Activated CD4-positive, alpha-beta T cell treated with anti-CD3 and anti-CD28 coated beads, Interleukin-2, Interleukin-4, amounts not matched to agents 100 ng/mL and 50 ng/mL, durations not matched to agents 16 hours and 8 hours (primary cell): ENCODE data around the gene MAPK10.
A peak's percentile ranks its signal among the peaks of the same experiment; 100 is the strongest.
"Not testable (repeated sequence)": the region's sequence is repeated elsewhere in the genome, so short reads cannot be mapped to it uniquely, and the experiment has no call there.

Source experiments
- DNase-seq: peaks from one replicate; pipeline ENCODE4 v3.0.0-alpha.2; 2020; ENCODE audit warnings: low spot score

Gene MAPK10

DNA sequence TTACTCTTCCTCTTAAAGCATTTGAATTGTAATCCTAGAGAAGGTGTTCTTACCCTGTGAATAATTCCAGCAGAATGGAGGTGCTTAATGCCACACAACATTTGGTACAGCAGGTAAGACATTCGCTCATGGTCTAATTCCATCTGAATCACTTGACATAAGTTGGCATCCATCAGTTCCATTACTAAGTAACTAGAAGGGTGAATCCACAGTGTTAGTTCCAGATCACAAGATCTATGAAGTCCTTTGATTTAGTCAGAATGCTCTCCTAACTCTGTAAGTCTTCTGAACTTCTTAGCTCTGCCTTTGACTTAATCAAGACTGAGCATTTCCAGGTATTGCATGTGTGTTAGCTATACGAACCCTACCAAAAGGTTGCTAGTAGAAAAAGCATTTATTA lies 258.0 kb downstream of the MAPK10 start:
- no peak for DNase-seq

DNA sequence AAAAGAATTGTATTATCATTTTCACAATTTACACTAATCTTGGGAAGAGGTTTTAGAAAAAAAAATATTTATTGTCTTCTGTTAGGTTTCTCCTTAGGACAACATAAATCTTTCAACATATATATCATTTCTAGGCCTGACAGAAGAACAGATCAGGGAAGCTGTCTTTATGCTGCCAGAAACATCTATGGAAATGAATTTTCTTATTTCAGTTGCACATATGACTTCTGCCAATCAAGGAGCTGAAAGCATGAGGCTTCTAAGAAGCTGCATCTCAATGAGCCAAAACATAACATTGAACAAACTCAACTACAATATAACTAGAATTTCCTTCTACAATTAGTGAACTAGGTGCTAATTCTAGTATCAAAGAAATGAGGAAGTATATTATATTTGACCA lies 258.4 kb downstream of the MAPK10 start:
- no peak for DNase-seq

DNA sequence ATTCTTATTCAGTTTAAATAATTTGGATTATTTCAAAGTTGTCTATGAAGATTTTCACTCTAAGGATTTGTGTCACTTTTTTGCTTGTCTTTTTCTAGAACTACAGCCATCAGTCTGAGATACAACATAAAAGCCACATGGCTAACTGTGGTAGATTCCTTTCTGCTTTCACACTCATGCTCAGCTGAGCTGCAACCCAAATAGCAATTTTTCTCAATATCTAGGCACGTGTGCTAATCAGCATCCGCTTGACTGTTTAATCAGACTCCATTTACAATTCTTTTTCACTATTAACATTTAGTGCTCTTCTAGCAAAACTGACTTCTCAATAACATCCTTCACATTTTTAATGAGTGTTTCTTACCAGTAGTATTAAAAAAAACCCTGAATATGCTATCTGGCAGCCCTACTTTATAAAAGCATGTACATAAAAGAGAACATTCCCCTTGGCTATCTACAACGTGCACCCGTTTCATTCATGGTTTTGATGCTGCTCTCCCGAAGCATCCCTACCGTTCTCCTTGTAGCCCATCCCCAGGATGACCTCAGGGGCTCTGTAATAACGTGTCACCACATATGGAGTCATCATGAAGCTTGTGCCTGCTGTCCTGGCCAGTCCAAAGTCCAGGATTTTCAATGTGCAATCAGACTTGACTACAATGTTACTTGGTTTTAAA lies 259.2 kb downstream of the MAPK10 start:
- DNase-seq, result no peak

DNA sequence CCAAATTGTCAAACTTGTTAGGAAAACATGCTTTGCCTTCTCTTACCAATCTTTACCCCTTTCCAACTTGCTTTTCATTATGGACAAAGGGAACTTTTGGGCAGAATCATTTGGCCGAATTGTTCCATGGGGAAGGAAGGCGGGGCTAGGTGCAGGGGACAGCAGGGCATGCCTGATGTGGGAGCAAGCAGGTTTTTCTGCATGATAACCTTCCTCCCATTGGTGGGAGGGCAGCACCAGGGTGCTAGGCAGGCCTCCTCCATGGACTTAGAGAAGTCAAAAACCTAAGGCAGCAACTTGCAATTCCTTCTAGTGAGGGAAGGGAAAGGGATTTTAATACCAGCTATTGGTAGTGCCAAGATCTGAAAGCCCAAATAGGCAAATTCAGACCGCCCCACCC lies 260.5 kb downstream of the MAPK10 start:
- DNase-seq, result no peak

DNA sequence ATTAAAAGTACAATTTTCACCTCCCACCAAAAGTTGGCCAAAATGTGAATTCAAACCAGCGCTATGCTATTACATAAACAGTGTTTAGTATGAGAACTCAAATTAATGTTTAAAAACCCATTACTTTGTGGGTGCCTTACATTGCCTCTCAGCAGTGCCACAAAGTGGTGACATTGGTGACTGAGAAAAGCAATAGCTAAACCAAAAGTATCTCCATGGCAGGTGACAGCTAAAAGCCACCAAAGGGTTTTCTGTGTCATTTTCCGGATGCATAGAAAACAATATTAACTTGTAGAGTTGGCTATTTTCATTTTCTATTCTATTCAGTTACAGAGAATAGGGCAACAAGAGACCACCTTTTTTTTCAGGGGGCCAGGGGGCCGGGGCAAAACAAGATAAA lies 261.2 kb downstream of the MAPK10 start:
- DNase-seq, result no peak

DNA sequence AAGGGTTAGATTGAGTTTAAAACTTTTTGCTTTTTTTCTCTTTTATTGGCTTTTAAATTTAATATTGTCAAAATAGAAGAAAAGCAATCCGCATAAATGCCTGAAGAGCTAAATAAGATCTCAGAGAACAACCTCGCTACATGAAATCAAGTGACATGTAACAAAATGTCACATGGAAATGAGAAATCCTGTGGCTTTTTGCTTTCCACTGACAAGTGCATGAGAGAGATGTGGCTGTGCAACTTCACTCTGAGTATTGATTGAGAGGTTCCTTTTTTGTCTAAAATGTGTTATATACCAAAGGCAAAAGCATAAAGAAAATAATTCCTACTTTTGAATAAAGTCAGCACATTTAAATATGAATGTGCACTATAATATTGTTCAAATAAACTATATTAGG lies 263.5 kb downstream of the MAPK10 start:
- no peak for DNase-seq

DNA sequence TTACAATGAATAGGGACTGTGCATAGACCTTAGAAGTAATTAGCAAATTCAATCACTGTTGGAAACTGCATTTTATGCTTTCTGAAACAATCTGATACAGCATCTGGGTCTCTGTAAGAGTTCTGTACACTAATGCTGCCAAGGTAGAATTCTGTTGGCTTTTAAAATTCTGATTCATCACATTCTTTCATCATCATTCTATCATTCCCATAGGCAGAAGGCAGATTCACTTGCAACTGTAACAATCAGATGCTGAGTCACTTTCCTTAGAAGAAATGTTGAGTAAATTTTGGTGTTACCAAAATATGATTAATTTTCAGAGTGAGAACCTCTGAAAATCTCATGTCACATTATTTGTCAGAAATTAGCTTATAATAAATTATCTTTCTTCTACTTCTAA lies 267.2 kb downstream of the MAPK10 start:
- no peak for DNase-seq

DNA sequence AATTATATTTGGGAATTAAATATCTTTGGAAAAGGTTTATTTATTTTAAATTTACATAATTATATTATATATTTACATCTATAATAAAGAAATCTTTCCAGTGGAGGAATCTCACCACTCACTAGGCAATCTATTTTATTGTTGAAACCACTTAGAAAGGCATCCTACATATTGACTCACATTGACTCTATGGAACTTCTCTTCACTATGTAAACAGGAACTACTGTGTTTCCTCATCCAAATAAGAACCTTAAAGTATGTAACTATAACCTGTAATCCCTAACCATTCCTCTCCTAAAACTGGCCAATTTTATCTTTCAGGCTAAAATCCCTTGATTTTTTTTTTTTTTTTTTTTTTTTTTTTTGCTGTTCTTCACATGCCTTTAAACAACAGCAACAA lies 268.7 kb downstream of the MAPK10 start:
- no peak for DNase-seq

DNA sequence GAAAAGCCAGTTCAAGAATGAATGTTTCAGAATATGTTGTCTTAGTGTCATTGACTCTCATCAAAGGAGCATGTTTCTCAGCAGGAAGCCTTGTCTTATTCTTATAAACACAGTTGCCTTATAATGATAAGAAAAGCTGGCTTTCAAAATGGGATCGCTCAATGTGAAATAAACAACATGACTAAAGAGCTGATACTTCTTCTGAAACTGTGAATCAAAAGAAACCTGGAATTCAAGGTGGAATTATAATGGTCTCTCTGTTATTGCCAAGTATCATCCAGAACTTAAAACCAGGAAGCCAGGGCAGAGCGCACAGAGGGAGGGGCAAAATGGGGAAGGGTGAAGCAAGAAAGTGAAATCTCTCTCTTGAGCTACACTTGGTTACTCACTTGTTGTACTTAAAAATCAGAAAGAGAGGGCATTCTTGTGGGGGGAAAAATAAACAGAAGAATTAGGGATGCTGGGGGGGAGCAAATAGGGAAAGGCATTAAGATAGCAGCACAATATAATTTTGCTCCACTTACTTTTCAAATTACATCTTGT lies 270.0 kb downstream of the MAPK10 start:
- DNase-seq, result no peak

DNA sequence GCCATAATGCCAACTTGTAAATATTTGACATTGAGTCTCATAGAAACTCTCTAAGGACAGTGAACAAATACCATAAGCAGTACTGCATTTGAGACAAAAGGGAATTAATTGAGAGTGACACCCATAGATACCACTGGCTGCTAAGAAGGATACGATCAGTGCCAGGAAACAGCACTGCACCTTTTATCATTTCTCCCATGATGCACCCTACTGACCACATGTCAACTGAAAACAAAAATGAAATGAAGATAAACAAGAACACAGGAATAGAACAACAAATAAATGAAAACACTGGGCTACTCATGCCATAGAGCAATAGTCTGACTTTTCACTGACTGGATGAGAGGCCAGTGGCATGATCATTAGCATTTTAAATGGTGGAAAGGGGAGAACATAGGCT lies 270.8 kb downstream of the MAPK10 start:
- DNase-seq, result no peak

DNA sequence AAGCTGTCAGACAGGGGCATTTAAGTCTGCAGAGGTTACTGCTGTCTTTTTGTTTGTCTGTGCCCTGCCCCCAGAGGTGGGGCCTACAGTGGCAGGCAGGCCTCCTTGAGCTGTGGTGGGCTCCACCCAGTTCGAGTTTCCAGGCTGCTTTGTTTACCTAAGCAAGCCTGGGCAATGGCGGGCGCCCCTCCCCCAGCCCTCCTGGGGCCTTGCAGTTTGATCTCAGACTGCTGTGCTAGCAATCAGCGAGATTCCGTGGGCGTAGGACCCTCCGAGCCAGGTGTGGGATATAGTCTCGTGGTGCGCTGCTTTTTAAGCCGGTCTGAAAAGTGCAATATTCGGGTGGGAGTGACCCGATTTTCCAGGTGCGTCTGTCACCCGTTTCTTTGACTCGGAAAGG lies 284.1 kb downstream of the MAPK10 start:
- DNase-seq, result not testable (repeated sequence)

DNA sequence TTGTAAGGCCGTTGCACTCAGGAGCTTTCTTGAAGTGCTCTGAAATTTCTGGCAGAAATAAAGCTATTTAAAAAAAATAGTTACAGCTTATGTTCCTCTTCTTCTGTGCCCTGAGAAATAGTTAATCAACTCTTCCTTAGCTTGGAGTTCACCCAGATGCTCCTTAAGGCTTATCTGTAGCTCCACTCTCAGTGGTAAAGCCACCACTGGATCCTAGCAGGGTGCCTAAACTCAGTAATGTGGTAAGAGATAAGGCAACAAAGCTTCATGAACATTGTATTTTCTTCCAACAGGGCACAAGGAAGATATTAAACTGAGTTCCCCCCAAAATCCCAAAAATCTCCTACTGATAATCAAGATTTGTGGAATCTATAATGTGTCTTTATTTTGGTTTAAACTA lies 299.5 kb downstream of the MAPK10 start:
- no peak for DNase-seq

DNA sequence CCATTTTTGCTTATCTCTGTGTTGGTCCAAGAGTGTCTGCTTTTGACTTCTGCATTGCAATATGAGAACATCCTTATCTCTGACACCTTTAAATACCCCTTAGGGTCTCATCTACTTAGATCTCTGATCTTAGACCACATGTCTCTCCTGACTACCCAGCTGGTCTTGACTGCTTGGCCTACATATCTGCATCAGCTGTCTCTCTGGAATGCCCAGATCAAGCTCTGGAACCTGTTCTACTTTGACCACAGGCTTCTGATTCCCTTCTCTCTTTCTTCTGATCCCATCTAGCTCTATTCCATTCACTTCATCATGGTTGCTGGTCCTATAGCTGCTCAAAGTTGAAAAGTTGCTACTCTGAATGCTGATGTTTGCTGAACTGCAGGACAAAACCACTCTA lies 301.2 kb downstream of the MAPK10 start:
- no peak for DNase-seq

DNA sequence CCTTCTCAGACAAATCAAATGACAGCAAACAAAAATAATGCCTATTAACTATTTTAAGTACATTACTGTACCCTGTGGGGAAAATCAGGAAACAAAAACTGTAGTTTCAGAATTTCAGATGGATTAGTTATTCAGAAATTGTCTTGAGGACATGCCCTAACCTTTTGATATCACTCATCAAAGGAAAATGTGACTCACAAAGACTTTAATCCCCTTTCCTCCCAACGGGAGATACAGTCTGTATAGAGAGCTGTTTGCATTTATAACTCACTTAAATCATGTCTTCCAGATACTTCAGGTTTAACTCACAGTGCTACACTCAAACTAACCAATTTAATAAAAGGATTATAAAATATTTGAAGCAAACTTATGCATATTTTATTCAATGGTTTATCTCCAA lies 304.0 kb downstream of the MAPK10 start:
- peak; percentile 0 for DNase-seq

DNA sequence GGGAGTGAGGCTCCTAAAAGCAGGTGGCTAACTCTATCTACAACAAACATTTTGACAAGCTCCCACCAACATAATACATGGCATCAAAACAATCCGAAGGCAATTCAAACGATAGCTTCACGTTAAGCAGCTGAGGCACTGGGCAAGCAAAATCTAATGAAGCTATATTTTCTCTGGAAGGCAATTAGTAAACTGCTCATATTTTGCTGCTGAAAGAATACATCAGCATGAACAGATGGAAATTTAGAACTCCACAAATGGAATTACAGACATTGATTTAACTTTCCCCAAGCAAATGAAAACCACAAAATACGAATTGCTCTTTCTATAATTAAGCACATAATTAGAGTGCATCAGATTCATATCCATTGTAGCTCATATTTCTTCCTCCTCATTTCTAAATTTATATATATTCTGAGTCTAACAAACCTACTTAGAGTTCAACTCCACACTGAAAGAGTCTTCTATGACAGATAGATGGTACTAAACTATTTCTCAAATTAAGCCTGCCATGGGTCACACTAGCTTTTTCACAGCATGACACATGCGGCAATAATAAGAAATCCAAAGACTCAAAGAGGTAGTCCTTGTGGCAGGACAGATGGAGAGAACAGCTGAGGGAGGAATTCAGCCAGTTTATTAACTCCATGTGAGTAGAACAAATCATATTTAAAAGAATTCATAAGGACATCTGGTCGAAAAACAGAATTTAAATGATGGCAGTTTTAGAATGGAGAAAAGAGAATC lies 305.4 kb downstream of the MAPK10 start:
- no peak for DNase-seq

DNA sequence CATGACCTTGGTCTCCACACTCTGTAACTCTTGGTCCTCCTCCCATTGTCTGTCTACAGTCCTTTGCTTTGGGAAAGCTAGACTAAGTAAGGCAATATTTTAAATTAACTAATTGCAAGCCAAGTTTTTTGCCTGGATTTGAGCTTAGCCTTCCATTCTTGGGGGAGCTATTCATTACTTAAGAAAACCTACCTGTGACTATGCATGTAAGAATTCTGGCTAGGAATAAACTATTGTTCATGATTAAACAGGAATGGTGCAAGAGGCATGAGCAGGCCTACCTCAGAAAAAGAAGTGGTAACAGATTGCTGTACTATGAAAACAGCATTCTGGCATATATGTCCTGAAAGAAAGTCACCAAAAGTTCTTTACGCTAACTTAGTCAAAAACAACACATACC lies 309.4 kb downstream of the MAPK10 start:
- no peak for DNase-seq

DNA sequence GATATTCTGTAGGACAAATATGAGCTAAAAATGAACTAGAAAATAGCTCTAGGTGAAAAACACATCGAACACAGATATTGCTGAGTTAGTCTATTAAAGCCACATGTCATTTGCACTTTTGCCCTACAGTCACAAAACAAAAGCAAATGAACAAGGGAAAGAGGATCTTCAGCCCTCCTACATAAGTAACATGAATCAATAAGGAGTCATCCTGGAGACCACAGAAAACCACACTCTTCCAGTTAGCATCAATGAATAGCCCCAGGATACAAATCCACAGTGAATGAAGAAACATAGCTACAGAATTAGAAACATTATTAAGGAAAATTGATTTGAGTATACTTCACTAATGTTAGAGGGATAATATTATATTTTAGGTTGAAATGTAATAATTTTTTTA lies 311.4 kb downstream of the MAPK10 start:
- no peak for DNase-seq

DNA sequence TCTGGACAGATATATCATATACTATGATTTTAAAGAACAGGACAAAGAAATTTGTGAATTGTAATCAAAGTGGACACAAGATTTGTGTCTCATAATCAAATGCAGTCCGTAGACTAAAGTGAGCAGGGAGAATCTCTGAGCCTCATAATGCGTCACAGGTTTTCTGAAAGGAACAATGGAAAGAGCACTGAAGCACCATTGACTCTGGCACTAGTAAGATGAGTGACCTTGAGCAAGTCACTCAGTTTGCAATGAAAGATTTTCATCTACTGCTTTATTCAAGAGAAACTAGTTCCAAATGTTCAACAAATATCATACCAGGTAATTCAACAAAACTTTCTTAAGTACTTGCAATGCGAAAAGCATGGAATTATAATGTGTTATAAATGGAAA lies 315.3 kb downstream of the MAPK10 start:
- DNase-seq, result no peak

DNA sequence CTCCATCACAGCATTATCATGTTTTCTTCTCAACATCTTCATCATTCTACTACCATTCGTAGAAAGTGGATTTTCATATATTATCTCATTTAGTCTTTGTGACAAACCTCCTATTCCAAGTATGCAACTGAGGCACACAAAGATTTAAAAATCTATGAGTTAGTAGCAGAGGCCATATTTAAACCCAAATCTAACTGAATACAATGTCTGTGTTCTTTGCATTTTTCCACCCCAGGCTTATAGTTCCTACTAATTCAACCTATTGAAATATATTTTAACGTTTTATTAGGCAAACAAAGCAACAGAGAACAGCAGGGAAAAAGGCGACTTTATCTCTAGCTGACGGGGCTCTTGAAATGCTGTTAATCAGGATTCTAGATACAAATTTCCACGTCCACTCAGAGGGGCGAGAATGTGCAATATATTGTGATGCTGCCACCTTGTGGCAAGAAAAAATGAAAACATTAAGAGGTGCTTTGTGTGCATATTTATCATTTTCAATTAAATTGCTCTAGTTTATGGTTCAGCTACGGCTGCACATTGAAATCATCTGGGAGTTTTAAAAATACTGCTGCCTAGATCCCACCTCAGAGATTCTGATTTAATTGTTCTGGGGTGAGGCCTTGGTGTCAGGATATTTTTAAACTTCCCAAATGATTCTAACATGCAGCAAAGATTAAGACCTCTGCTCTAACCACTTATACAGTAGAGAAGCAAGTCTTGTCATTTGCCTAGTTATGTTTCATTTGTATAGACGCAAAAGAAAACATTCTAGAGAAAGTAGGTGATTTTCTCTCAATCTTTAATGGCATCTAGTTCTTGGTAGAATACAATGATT lies 315.9 kb downstream of the MAPK10 start:
- DNase-seq, result peak; percentile 19

DNA sequence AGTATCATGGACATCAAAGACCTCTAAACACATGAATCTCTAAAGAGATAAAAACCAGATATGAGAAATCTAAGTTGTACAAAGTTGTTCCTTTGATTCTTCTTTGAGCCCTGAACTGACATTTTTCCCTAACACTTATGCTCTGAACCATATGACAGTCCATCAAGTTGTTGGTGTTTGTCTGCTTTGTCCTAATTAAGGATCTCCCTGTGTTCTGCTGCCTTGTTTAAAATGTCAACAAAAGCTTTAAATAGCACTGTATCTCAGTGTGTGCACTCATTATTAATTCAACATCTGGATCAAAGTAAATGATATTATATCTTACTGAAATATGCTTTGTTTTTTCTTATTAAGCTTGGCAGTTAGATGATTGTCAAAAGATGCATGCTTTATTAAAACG lies 321.8 kb downstream of the MAPK10 start:
- DNase-seq, result no peak

DNA sequence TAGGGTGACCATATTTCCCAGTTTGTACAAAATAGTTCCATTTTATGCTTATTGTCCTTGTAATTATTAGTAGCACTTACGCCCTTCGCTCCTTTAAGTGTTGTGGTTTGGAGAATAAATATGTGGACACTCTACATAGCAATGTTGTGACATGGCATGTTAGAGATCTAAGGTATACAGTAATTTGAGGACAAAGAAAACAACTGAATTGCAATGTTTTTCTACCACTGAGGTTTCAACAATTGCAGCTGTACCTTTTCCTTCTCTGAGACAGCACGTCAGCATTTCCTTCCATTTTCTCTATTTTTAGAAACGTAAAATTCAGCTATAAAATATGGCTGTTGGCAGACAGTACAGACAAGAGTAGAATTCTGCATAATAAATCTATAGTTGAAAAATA lies 323.1 kb downstream of the MAPK10 start:
- DNase-seq, result no peak

DNA sequence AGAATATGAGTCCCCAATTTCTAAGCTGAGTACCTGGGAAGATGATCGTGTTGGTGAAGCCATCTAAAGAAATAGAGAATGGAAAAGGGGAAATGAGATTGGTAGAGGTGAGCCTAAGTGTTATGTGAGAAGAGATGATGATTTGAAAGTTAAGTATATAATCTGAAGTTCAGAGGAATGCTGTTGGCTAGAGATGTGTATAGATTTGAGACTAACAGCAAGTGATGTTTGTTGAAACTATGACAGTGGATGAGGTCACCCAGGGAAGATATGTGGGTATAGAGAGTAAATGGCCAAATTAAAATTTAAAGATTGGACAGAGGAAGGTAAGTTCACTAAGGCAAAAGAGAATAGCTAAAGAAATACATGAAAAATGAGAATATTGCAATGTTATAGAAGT lies 324.2 kb downstream of the MAPK10 start:
- DNase-seq, result no peak

DNA sequence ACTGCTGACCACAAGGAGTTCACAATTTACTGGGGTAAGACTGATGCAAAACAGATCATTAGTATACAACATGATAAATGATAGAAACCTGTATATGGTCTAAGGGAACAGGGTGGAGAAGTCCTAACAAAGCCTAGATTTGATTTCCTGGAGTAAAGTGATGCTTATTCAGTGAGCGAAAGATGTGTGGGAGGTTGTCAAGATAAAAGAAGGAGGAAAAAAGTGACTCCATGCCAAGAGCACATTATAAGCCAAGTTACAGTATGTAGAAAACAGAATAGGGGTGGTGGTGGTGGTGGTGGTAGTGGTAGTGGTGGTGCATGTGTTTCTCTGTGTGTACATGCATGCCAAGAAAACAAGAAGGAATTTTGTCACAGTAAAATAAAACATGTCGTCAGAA lies 325.2 kb downstream of the MAPK10 start:
- no peak for DNase-seq
